Measurements from ENCODE around the gene PHLDA3. TPM values are rescaled to one million over a fixed set of nuclear protein-coding genes. Genes with fewer than 3 reads are reported as not detected.

Gene PHLDA3
- total and polyA plus RNA-seq, 2 of the 4 experiments (the other 2 are of a cell fraction): 41.6 to 102 TPM

- H3K36me3 ChIP-seq (ENCODE audit: control insufficient read depth, insufficient read depth, low read length): peaks cover 72% of the 10 kb centered on the region
- intact Hi-C loops (cut with micrococcal nuclease) (no loop called here), dilution Hi-C loops (cut with HindIII; ENCODE audit: low sequenced_read_pairs, unreplicated experiment) (no loop called here), in situ Hi-C loops (cut with MboI; ENCODE audit: low sequenced_read_pairs) (no loop called here)
- peak overlapping the region; percentile 26 for H3K18ac ChIP-seq (ENCODE audit: low read depth, low read length)
- peak overlapping the region in 1 of 2 experiments; percentile 52; a peak in 1 of 4 replicates for H4K8ac ChIP-seq (ENCODE audit: low read depth in 2 of 2, low read length in 2 of 2)
- no peaks in the 10 kb centered on the region for H3K9me3 ChIP-seq (ENCODE audit: control insufficient read depth, insufficient read depth, low read length)
- H3K79me1 ChIP-seq (ENCODE audit: low read depth in 1 of 2, low read length in 2 of 2): peaks cover 45 to 72% of the 10 kb centered on the region in 2 experiments
- POLR2A ChIA-PET (ENCODE audit: unreplicated experiment): interaction anchor here (0.6 to 1.9 kb wide), 2 partner anchors 17 to 87 kb away, joined by 4 to 8 read pairs; no protein-coding TSS in a partner anchor
- ATAC-seq (ENCODE audit: low read depth) (peak; percentile 27), DNase-seq (peak; percentile 62)
- peak overlapping the region; percentile 61; the same call in 1 of the 2 replicates for H3K27ac ChIP-seq (ENCODE audit: insufficient read depth, low read length)
- peaks cover 34% of the 10 kb centered on the region for H3K4me1 ChIP-seq (ENCODE audit: control insufficient read depth, insufficient read depth, low read length)
- CTCF ChIA-PET: interaction anchor here (0.9 to 2.2 kb wide), 4 partner anchors 17 to 50 kb away, joined by 3 to 13 read pairs (median 5); no protein-coding TSS in a partner anchor
- peak overlapping the region; percentile 58 for H2BK5ac ChIP-seq (ENCODE audit: low read depth, low read length, poor library complexity, severe bottlenecking)
- BruUV-seq (replicated peaks): no TSS peak
- no peak overlapping the region for H2AFZ ChIP-seq (replicated peaks; ENCODE audit: low read length, poor library complexity)
- H2AK5ac ChIP-seq (ENCODE audit: low read depth, low read length): peak overlapping the region; percentile 79
- H2BK120ac ChIP-seq (ENCODE audit: low read depth, low read length): peak overlapping the region; percentile 5
- H4K5ac ChIP-seq (ENCODE audit: low read depth, low read length): peak overlapping the region; percentile 28
- peak overlapping the region; percentile 25 for H3K4ac ChIP-seq (ENCODE audit: low read depth, low read length)
- H2BK15ac ChIP-seq (ENCODE audit: low read depth, low read length): no peak overlapping the region
- H3K14ac ChIP-seq (replicated peaks; ENCODE audit: low read depth, low read length): peak overlapping the region; percentile 65; the same call in 1 of the 2 replicates
- H3K56ac ChIP-seq (ENCODE audit: extremely low read depth, insufficient read depth, low read length): no peak overlapping the region
- H3K23ac ChIP-seq (ENCODE audit: low read depth, low read length): peak overlapping the region; percentile 4; the same call in 1 of the 2 replicates
- H3K9me1 ChIP-seq (ENCODE audit: insufficient read depth, low read length): peaks cover 26% of the 10 kb centered on the region
- no peak overlapping the region for H3K4me3 ChIP-seq (ENCODE audit: insufficient read depth, low read depth, low read length)
- no peaks in the 10 kb centered on the region for H3K27me3 ChIP-seq (ENCODE audit: control insufficient read depth, insufficient read depth, low read length)
- no CpG with 5 or more reads among the region's 3 CpGs for WGBS, 2 experiments (ENCODE audit: extremely low coverage in 2 of 2, insufficient read length in 1 of 2)
- H3K9ac ChIP-seq (ENCODE audit: low read depth, low read length): peak overlapping the region; percentile 34; the same call in 1 of the 2 replicates
- peaks cover 63% of the 10 kb centered on the region for H4K20me1 ChIP-seq (ENCODE audit: insufficient read depth, low read length)
- peak overlapping the region; percentile 4; the same call in 1 of the 2 replicates for H4K91ac ChIP-seq (ENCODE audit: insufficient read depth, low read depth, low read length)
- H3K4me2 ChIP-seq (ENCODE audit: low read depth, low read length): no peak overlapping the region
- H2AK9ac ChIP-seq (replicated peaks; ENCODE audit: low read depth, low read length, poor library complexity): peak overlapping the region; percentile 66
- no peak overlapping the region; the same call in 1 of the 2 replicates for H2BK20ac ChIP-seq (ENCODE audit: low read depth, low read length)
- TF ChIP-seq RCOR1 (IDR thresholded peaks at IDR 0.05; ENCODE audit: insufficient replicate concordance, low read length): no peak
Observed at GRCh38 chr1:201486187-201486586, 17.2 kb upstream of the PHLDA3 start.
